Activated CD8-positive, alpha-beta memory T cell treated with anti-CD3 and anti-CD28 coated beads, Interleukin-2, amount 50 U/mL, for 1 hour (primary cell): ENCODE results near the gene TFB1M.
"Not testable (repeated sequence)": the region's sequence is repeated elsewhere in the genome, so short reads cannot be mapped to it uniquely, and the experiment has no call there.

Experiments
- DNase-seq: peaks from one replicate; pipeline ENCODE4 v3.0.0-alpha.2; 2020; ENCODE audit errors: extremely low read depth

Gene TFB1M

DNA sequence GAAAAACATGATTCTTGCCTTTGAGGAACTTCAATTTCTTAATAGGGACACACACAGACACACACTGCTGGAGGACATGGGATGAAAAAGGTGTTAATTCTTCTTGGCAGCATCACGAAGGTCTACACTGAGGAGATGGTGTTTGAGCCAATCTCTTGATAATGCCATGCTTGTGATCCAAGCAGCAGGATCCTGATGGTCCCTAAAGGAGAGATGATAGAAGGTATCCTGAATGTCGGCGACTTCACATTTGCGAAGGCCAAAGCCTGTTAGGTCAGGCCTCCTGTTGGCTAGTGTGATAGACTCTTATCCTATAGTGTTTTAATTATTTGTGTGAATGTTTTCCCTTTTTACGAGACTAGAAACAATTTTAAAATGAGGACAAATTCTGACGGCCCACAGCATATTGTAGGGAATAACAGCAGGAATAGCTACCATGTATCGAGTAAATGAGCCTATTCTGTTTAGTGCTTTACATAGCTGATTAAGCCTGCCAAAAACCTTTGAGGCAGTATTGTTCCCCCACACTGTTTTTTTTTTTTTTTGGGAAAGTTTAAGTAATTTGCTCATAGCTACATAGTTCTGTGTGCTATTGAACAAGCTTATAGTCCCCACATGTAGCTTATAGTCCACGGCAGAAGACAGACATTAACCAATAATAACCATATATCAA, 15.3 kb upstream of the TFB1M start:
- DNase-seq, result no peak

GRCh38 chr6:155328539-155329459, 14.5 kb upstream of the TFB1M start:
- no peak for DNase-seq

- DNase-seq, result no peak
These were observed 13.8 kb upstream of the TFB1M start for GRCh38 chr6:155328074-155328538.

DNA sequence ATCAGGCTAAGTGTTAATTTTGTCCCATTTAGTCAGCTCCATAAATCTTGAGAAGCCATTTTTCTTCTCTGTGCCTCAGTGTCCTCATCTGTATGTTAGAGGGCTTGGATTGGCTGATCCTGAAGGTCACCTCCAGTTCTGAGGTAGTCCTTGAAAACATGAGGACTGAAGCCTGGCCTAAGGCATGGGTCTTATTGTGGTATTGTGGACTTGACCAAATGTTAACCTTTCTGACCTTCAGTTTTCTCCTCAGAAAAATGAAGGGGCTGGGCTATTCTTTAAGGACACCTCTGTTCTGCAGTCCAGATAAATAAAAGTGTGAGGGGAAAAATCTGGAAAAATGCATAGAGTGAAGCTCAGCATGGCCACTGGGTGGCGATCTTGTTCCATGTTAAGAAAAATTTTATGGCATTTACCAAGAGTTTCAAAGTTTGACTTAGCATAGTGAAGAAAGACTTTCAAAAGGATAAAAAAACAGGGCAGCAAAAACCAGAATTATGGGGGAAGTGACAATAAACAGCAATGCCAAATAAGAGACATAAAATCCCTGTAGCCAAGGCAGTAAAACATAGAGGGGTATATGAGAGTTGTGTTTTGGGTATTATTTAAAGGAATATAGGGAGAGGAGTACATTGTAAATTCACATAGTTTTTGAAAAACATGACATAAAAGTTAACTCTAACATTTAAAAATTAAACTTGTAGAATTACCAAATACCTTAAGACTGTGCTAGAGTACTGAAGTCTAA, 13.2 kb upstream of the TFB1M start:
- no peak for DNase-seq

DNA sequence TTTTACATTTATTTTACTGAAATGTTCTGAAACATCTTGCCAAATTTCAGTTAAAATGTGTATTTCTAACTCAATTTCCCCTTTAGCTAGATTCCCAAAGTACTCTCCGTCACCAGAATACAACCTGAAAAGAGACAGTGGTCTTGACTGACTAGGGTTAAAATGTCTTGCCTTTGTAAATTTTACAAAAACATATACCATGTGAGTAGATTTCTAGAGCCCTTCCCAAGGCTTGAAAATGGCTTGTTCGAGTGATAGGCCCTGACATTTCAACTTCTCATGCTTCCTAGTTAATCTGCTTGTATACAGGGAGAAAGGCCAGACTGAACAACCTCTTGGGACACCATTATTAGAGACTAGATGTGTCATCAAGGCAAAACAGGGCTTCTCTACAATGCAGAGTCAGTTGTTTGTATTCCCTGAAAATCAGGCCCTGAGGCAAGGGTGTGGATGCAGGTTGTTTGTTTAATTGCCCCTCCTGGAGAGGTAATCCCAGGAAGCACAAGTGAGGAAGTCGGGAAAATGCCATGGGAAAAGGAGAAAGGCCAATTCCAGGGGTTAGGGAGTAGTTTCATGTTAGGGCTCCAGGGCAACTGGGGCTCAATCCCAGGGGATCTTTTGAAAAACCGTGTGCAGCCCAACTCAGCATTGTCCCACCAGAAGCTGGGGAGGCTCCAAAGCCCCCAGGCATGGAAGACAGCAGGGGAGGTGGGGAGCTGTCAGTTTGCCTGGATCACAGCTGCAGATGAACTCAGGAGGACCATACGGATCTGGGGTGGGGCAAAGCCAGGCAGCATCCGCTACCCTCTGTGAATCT, 11.6 kb upstream of the TFB1M start:
- no peak for DNase-seq

DNA sequence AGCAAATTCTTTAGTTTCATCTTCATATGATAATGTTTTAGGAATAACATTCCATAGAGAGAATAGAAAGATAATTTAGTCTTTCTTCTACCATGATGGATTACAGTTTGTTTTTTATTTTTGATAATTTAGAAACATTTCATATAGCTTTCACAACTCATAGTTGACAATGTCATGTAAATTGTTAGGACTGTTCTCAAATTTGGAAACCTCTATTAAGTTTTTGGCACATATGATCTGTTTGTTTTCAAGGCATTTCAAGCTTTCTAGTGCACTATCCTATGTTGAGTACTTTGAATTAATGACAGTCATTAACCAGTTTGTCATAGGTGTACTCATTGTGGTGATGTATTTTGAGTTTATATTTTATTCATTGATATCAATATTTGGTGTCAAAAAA, 10.7 kb upstream of the TFB1M start:
- no peak for DNase-seq

GRCh38 chr6:155324172-155324571, 9.9 kb upstream of the TFB1M start:
- no peak for DNase-seq

DNA sequence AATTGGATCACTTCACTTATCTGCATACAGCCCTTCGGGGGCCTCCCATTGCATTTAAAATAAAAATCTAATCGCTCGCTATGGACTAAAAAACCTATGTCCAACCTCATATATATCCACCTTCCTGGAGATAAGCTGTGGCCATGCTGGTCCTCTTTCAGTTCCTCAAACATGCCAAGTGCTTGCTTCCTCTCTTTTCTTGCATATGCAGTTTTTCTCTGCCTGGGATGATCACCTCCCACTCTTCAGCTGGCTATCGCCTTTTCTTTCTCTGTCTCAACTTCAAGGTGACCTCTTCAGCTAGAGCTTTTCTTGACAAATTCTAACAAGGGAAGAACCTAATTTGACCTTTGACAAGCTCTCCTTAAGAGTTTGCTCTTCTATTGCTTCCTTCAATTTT, 5.6 kb upstream of the TFB1M start:
- no peak for DNase-seq

DNA sequence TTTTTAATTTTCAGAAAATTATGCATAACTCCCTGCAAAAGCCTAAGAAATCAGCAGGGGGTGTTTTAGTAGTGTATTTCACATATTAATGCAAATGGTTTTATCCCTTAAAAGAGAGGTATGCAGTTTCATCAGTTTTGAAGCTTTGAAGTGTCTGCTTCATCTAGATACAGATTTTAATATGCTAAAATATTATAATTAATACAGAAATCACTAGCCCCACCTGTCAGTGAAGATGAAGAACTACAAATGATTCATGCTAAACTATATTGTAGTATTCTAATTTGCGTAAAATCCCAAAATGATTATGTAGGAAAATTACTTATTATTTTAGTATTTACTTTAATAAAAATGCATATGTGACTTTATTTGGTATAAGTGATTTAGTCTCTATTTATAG, 2.9 kb upstream of the TFB1M start:
- no peak for DNase-seq

- DNase-seq, result no peak
These were observed 2.1 kb upstream of the TFB1M start for GRCh38 chr6:155316419-155316818.

GRCh38 chr6:155315516-155315871, 1.2 kb upstream of the TFB1M start:
- no peak for DNase-seq

DNA sequence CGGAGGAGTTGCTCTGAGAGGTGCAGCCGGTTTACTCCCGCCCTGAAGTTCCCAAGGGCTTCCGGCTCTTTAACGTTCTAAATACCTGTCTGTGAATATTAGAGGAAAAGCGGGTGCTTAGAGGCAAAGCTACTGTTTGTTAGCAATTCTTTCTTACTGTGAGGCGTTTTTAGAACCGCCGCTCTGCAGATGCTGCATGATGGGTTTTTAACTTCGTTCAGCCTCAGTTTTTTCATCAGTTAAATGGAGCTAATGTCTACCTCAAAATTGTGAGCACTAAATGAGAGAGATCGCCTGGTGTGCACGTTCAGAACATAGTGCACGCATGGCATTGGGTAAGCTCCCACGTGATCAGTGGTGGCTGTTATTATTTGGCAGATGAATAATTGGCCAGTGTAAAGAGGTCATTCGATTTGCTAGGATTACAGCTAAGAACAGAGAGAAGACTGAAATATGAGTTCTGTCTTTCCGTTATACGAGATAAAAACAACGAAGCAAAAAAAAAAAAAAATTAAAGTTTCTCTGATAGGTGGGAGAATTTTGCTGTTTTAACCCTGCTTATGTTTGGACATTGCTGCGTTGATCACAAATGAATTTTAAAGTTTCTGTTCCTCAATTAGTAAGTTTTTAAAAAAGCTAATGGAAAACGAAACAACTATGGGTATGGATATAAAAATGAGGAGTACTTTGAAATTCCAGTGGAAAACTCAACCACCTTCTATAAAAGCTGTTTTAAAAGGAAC, 660 bp upstream of the TFB1M start:
- DNase-seq, result no peak

DNA sequence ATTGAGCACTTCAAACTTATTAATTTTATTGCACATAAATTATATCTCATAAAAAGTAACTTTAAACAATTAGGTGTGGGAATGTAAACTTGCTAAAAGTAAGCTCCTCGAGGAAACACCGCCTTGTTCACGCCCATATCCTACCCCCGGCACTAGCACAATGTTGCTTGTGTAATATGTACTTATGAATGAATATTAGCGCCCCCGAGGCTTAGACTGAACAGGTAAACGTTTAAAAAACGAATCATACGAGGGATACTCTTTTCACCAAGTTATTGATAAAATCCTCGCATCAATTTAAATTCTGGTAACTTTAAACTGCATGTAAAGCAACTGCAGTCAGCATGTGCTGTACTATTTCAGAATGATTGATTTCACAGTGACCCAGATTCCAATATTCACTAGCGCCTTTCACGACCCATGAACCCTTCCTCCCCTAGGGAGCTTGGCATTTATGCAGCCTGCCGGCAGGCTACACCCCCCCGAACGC, 637 bp downstream of the TFB1M start:
- no peak for DNase-seq

- DNase-seq, result not testable (repeated sequence)
These were observed 1.3 kb downstream of the TFB1M start for GRCh38 chr6:155312950-155313349.

DNA sequence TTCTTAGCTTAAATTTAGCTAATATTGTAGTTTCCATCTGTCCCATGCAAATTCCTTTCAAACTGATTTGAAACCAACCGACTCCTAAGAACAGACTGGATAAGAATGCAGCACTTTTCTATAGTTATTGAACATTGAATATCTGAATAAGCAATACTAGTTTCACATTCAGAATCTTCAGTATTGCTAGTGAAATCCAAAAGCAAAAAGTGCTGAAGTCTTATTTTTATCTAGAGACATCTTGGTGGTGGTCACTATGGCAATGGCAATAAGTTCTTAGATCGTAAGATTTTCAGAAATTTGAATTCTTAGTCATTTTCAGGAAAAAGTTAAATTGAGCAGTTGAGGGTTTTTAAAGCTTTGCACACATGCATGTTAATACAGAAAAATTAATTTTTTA, 2.7 kb downstream of the TFB1M start:
- DNase-seq, result no peak

DNA sequence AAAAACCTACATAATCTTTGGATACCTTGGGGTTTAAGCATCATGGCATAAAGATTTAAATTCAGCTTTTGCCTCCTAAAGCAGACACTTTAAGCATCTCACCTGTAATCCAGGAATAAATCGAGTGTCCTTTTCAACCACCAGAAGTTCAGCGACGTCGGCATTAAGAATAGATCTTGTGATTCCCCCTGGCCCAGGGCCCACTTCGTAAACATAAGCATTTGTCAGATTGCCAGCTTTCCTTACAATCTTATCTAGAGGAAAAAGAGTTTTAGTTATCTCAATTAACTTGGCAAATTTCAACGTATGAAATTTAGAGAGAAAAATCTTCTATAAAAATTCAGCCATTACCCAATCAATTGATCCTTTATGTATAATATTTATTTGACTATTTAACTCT, 3.2 kb downstream of the TFB1M start:
- DNase-seq, result no peak

- DNase-seq, result no peak
These were observed 3.7 kb downstream of the TFB1M start for GRCh38 chr6:155310596-155310995.

- no peak for DNase-seq
These were observed 5.1 kb downstream of the TFB1M start for GRCh38 chr6:155309150-155309549.

- no peak for DNase-seq
These were observed 7.3 kb downstream of the TFB1M start for GRCh38 chr6:155306958-155307357.

DNA sequence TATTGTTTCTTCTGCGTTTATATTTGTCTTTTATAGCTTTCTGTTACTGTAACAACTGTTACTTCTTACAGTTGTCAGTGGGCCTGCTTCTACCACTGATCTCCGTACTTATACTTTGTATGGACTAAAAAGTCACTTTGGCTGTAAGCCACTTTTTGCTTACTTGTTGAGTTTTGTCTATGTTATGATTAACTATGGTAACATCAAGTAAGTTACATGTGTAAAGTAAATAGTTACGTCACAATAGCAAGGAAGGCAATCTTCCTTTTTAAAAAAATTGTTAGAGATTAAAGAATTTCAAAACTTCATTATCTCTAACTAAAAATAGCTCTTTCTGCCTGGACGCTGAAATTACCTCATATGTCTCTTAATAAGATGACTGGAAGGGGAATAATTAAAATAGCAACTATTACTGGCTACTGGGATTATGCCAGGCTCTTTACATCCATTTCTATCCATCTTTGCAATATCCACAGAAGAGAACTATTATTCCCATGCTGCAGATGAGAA, 10.9 kb downstream of the TFB1M start:
- DNase-seq, result no peak

GRCh38 chr6:155301867-155302266, 12.4 kb downstream of the TFB1M start:
- no peak for DNase-seq
